Lung (tissue), 12 donors: ENCODE data around the gene TAC4. TPM values are rescaled to one million over a fixed set of nuclear protein-coding genes. Genes with fewer than 3 reads are reported as not detected.
A peak's percentile ranks its signal among the peaks of the same experiment; 100 is the strongest.

ENCODE experiments used
- ATAC-seq: fragments of 200-7000 bp; cut with Tn5 transposase; one replicate; pipeline ENCODE4 v1.9.1; 2020; ENCODE audit warnings: moderate number of reproducible peaks; ENCODE audit not compliant: insufficient read depth, low FRiP score
- DNase-seq, 3 donors: peaks; one replicate each; pipeline ENCODE4 v3.0.0-alpha.2; 2013 to 2017
- H3K27ac ChIP-seq, 2 donors: one replicate each; pipeline ENCODE4 v1.5.1; 2013; ENCODE audit warnings: mild to moderate bottlenecking in 2 of 2, moderate library complexity in 2 of 2, control low read depth in 1 of 2, inconsistent platforms in 1 of 2, low read depth in 1 of 2, low read length in 1 of 2
- H3K27me3 ChIP-seq, 3 donors: one replicate each; pipeline ENCODE4 v1.5.1; 2013; ENCODE audit warnings: low read length in 2 of 3; ENCODE audit not compliant: control insufficient read depth in 3 of 3, insufficient read depth in 3 of 3
- H3K36me3 ChIP-seq, 4 donors: one replicate each; pipeline ENCODE4 v1.5.1; 2013; ENCODE audit warnings: low read length in 4 of 4, mild to moderate bottlenecking in 1 of 4, moderate library complexity in 1 of 4; ENCODE audit not compliant: control insufficient read depth in 4 of 4, insufficient read depth in 4 of 4
- H3K4me1 ChIP-seq, 5 donors: one replicate each; pipeline ENCODE4 v1.5.1; 2013; ENCODE audit warnings: low read length in 5 of 5, mild to moderate bottlenecking in 2 of 5, moderate library complexity in 1 of 5; ENCODE audit not compliant: control insufficient read depth in 5 of 5, insufficient read depth in 5 of 5
- H3K4me3 ChIP-seq: one replicate; pipeline ENCODE4 v1.5.1; 2013; ENCODE audit warnings: mild to moderate bottlenecking, control low read depth, moderate library complexity
- H3K9ac ChIP-seq, 2 donors: one replicate each; pipeline ENCODE4 v1.5.1; 2013; ENCODE audit warnings: low read length in 2 of 2, control low read depth in 1 of 2; ENCODE audit not compliant: insufficient read depth in 1 of 2
- H3K9me3 ChIP-seq, 4 donors: one replicate each; pipeline ENCODE4 v1.5.1; 2013; ENCODE audit warnings: low read length in 3 of 4, mild to moderate bottlenecking in 1 of 4, moderate library complexity in 1 of 4; ENCODE audit not compliant: control insufficient read depth in 4 of 4, insufficient read depth in 3 of 4
- CTCF ChIP-seq: IDR thresholded peaks from 2 replicates; pipeline ENCODE4 v1.5.1; 2012; ENCODE audit warnings: mild to moderate bottlenecking; ENCODE audit errors: control extremely low read depth, extremely low read depth
- WGBS, 2 donors: extraction: QIAGEN DNeasy Blood & Tissue Kit; methylation state at CpG; one replicate each; pipeline ENCODE4 v1.1.7; 2013; 5-methylcytosine and 5-hydroxymethylcytosine counted together
- polyA plus RNA-seq, 2 donors: library from polyadenylated mRNA; stranded (reverse); fragments of 200-250 nt; gene quantifications; one replicate each; pipeline ENCODE4 v1.2.1, GENCODE V29; 2013
- total RNA-seq, 2 donors: library from RNA; depleted of rRNA in 1 of 2; stranded (reverse); fragments of >200 nt in 1 of 2; gene quantifications; one replicate each; pipeline ENCODE4 v1.2.1, GENCODE V29; 2014 to 2021
- donor health status: control.
- donor health status: control.
- donor health status: Bipolar disorder and iron deficiency.
- donor health status: healthy.
- donor health status: DM: yes; HTN: yes; CAD: no.

The TAC4 gene
- total and polyA plus RNA-seq, 4 donors, result not detected

GRCh38 chr17:49834118-49834743 is 13.6 kb downstream of the TAC4 start:
- Histone ChIP-seq H3K27me3 (no peaks in the 10 kb centered on the region), H3K4me1 (peaks cover 12 to 25% (median 16%) of the 10 kb centered on the region in 5 donors), H3K9me3 (no peaks in the 10 kb centered on the region), H3K9ac (no peak overlapping the region), H3K36me3 (peaks cover under 1 to 10% (median 9%) of the 10 kb centered on the region in 4 donors), H3K27ac (no peak overlapping the region), H3K4me3 (no peak overlapping the region)
- TF ChIP-seq CTCF, result no peak
- DNase-seq (no peak), ATAC-seq (no peak)
- WGBS, 2 donors, result 94% methylated on average over 19 of the region's 19 CpGs

- peak in 1 of 3 donors; percentile 37 for DNase-seq
- WGBS, 2 donors, result 28 to 45% methylated on average over 7 of the region's 7 CpGs
- Histone ChIP-seq H3K9me3 (no peaks in the 10 kb centered on the region), H3K9ac (no peak overlapping the region), H3K27me3 (no peaks in the 10 kb centered on the region), H3K4me3 (no peak overlapping the region), H3K36me3 (peaks cover 5 to 16% (median 9%) of the 10 kb centered on the region in 4 donors), H3K4me1 (peaks cover 12 to 25% (median 15%) of the 10 kb centered on the region in 5 donors), H3K27ac (no peak overlapping the region)
- no peak for ATAC-seq
- no peak for TF ChIP-seq CTCF
Observed at GRCh38 chr17:49832840-49833599, 14.8 kb downstream of the TAC4 start.

- ATAC-seq (no peak), DNase-seq (no peak)
- WGBS, 2 donors, result 43 to 68% methylated on average over 1 of the region's 1 CpG
- peaks cover 12 to 27% (median 22%) of the 10 kb centered on the region in 4 donors for H3K36me3 ChIP-seq
- peaks cover 3 to 10% (median 6%) of the 10 kb centered on the region in 5 donors for H3K4me1 ChIP-seq
- no peak overlapping the region for H3K4me3 ChIP-seq
- H3K9me3 ChIP-seq, result no peaks in the 10 kb centered on the region
- no peak for TF ChIP-seq CTCF
- no peak overlapping the region for H3K27ac ChIP-seq
- H3K27me3 ChIP-seq, result no peaks in the 10 kb centered on the region
- no peak overlapping the region for H3K9ac ChIP-seq
Observed at GRCh38 chr17:49830605-49831004, 17.3 kb downstream of the TAC4 start.
